ENCODE data around the gene GBP2.

- TF ChIP-seq CTCF (conservative IDR thresholded peaks at IDR 0.05; ENCODE audit: low read length) (no peak), EZH2phosphoT487 (IDR thresholded peaks at IDR 0.05; ENCODE audit: borderline replicate concordance, low read depth, low read length) (no peak)
These were observed 4.8 kb upstream of the GBP2 start for GRCh38 chr1:89130716-89131115.
